T-cell (primary cell): ENCODE measurements around the gene GBP4. TPM values are rescaled to one million over a fixed set of nuclear protein-coding genes. Genes with fewer than 3 reads are reported as not detected.
A peak's percentile ranks its signal among the peaks of the same experiment; 100 is the strongest.

Experiments used
- ATAC-seq, 4 experiments: fragments of 200-7000 bp in 3 of 4; fragments of 150-1000 bp in 1 of 4; cut with Tn5 transposase; replicated peaks in 1 of 4; 1 replicate in 3 of 4; 2 replicates in 1 of 4; pipeline ENCODE4 v1.10.0; 2021; ENCODE audit warnings: moderate library complexity in 3 of 4, mild to moderate bottlenecking in 2 of 4, moderate number of reproducible peaks in 1 of 4
- CTCF ChIA-PET, 2 donors: fragments of 300-600 bp; sonication (Branson Sonifier 250); formaldehyde crosslinking; loops; one replicate each; lab custom pipeline; 2022; ENCODE audit warnings: antibody characterized with exemption in 2 of 2; lab: Charles Lee
- POLR2A ChIA-PET, 2 donors: fragments of 300-600 bp; sonication (Branson Sonifier 250); formaldehyde crosslinking; loops; one replicate each; lab custom pipeline; 2022; ENCODE audit warnings: antibody characterized with exemption in 2 of 2; lab: Charles Lee
- DNase-seq, 35 experiments: peaks; one replicate each; pipeline versions ENCODE4 v3.0.0 to v3.0.0-alpha.2; 2013 to 2023
- H3K27ac ChIP-seq: one replicate; pipeline ENCODE4 v1.5.1; 2013; ENCODE audit warnings: low read length
- H3K27me3 ChIP-seq, 2 experiments: replicated peaks in 1 of 2; 1 replicate in 1 of 2; 2 replicates in 1 of 2; pipeline versions ENCODE4 v1.6.1 to v1.7.0; 2013; ENCODE audit warnings: low read length in 1 of 2, mixed read lengths in 1 of 2; ENCODE audit not compliant: control insufficient read depth in 2 of 2, insufficient read depth in 2 of 2; ENCODE audit errors: extremely low read depth in 1 of 2
- H3K36me3 ChIP-seq, 2 donors: 1 replicate in 1 of 2; 2 replicates in 1 of 2; pipeline versions ENCODE4 v1.6.1 to v1.7.0; 2013; ENCODE audit warnings: low read length in 1 of 2; ENCODE audit not compliant: control insufficient read depth in 2 of 2, insufficient read depth in 1 of 2; ENCODE audit errors: extremely low read depth in 1 of 2
- H3K4me1 ChIP-seq, 2 experiments: 1 replicate in 1 of 2; 2 replicates in 1 of 2; pipeline versions ENCODE4 v1.6.1 to v1.7.0; 2013; ENCODE audit warnings: low read length in 2 of 2, mixed read lengths in 1 of 2; ENCODE audit not compliant: insufficient read depth in 2 of 2, control insufficient read depth in 1 of 2; ENCODE audit errors: extremely low read depth in 1 of 2
- H3K4me3 ChIP-seq, 2 donors: 1 replicate in 1 of 2; 2 replicates in 1 of 2; pipeline versions ENCODE4 v1.5.1 to v1.7.0; 2013; ENCODE audit warnings: mild to moderate bottlenecking in 2 of 2, low read length in 1 of 2, moderate library complexity in 1 of 2; ENCODE audit not compliant: control insufficient read depth in 1 of 2; ENCODE audit errors: extremely low read depth in 1 of 2
- H3K9me3 ChIP-seq: 2 replicates; pipeline ENCODE4 v1.7.0; 2013
- H3K27ac Mint-ChIP-seq, 2 donors: one replicate each; pipeline ENCODE4 v1.8.0; 2020 to 2021; ENCODE audit warnings: mild to moderate bottlenecking in 2 of 2, mixed read lengths in 2 of 2
- H3K27me3 Mint-ChIP-seq, 2 donors: one replicate each; pipeline ENCODE4 v1.8.0; 2021 to 2022; ENCODE audit warnings: mixed read lengths in 2 of 2
- H3K36me3 Mint-ChIP-seq: one replicate; pipeline ENCODE4 v1.8.0; 2021; ENCODE audit warnings: mixed read lengths
- H3K4me1 Mint-ChIP-seq, 3 donors: one replicate each; pipeline ENCODE4 v1.8.0; 2020 to 2022; ENCODE audit warnings: mixed read lengths in 3 of 3, mild to moderate bottlenecking in 1 of 3
- H3K4me3 Mint-ChIP-seq, 3 donors: one replicate each; pipeline ENCODE4 v1.8.0; 2020 to 2022; ENCODE audit warnings: mild to moderate bottlenecking in 3 of 3, mixed read lengths in 3 of 3, moderate library complexity in 3 of 3
- H3K9me3 Mint-ChIP-seq, 3 donors: one replicate each; pipeline ENCODE4 v1.8.0; 2020 to 2022; ENCODE audit warnings: mixed read lengths in 3 of 3
- WGBS: methylation state at CpG from one replicate; pipeline ENCODE4 v1.1.5; 2013; ENCODE audit warnings: missing lambda C conversion rate; ENCODE audit not compliant: insufficient coverage; 5-methylcytosine and 5-hydroxymethylcytosine counted together
- total RNA-seq, 35 experiments: library from RNA in 6 of 35; stranded (reverse) in 6 of 35; fragments of 120-200 nt in 1 of 35; gene quantifications; one replicate each; pipeline versions ENCODE4 v1.2.1 to v1.2.4 and lab custom pipeline; 2013 to 2026

Gene GBP4
- total RNA-seq, 5 donors from 2014 or later (not counting 1 experiment from before 2014, with no cell fraction given), result 24.7 to 61.3 (median 36.5) TPM

GRCh38 chr1:89211035-89211634 is 12.4 kb upstream of the GBP4 start:
- WGBS, result no CpG with 5 or more reads among the region's 1 CpG
- POLR2A ChIA-PET, result no interaction called here
- no peak overlapping the region for H3K27ac Mint-ChIP-seq

GRCh38 chr1:89206373-89206772 is 7.6 kb upstream of the GBP4 start:
- Histone ChIP-seq H3K27me3 (no peaks in the 10 kb centered on the region), H3K4me3 (no peak overlapping the region), H3K4me1 (peaks cover 1% of the 10 kb centered on the region in 2 experiments), H3K9me3 (no peaks in the 10 kb centered on the region), H3K27ac (no peak overlapping the region), H3K36me3 (peaks cover 0 to 10% of the 10 kb centered on the region in 2 donors)
- Mint-ChIP-seq H3K4me1 (peaks cover 17 to 23% (median 22%) of the 10 kb centered on the region in 3 donors), H3K9me3 (peaks cover 9 to 20% (median 19%) of the 10 kb centered on the region in 3 donors), H3K27ac (peak overlapping the region in 1 of 2 donors; percentile 32), H3K36me3 (peaks cover 52% of the 10 kb centered on the region), H3K4me3 (no peak overlapping the region), H3K27me3 (no peaks in the 10 kb centered on the region)
- ChIA-PET CTCF (no interaction called here), POLR2A (no interaction called here)
- ATAC-seq, result no peak
- WGBS, result no CpG with 5 or more reads among the region's 3 CpGs
- DNase-seq, result no peak

More at GRCh38 chr1:89211035-89211634, 12.4 kb upstream of the GBP4 start:
- H3K4me3 Mint-ChIP-seq, result no peak overlapping the region
- no peaks in the 10 kb centered on the region for H3K27me3 ChIP-seq
- peaks cover 3 to 11% (median 11%) of the 10 kb centered on the region in 3 donors for H3K9me3 Mint-ChIP-seq
- CTCF ChIA-PET, result interaction anchor here in 1 of 2 donors (0.7 kb wide), 1 partner anchor 85 kb away, joined by 3 read pairs; no protein-coding TSS in a partner anchor
- H3K27me3 Mint-ChIP-seq, result no peaks in the 10 kb centered on the region
- ATAC-seq (no peak), DNase-seq (no peak)
- no peaks in the 10 kb centered on the region for H3K9me3 ChIP-seq
- H3K36me3 Mint-ChIP-seq, result peaks cover 25% of the 10 kb centered on the region
- no peaks in the 10 kb centered on the region for H3K36me3 ChIP-seq
- H3K4me1 ChIP-seq, result no peaks in the 10 kb centered on the region
- peaks cover 0 to 1% (median 0%) of the 10 kb centered on the region in 3 donors for H3K4me1 Mint-ChIP-seq
- no peak overlapping the region for H3K4me3 ChIP-seq
- no peak overlapping the region for H3K27ac ChIP-seq

- no CpG with 5 or more reads among the region's 1 CpG for WGBS
- H3K27me3 Mint-ChIP-seq, result no peaks in the 10 kb centered on the region
- ChIA-PET POLR2A (no interaction called here), CTCF (interaction anchor here (0.6 to 1.4 kb wide), 4 partner anchors 73 to 245 kb away, joined by 3 to 8 read pairs (median 4); no protein-coding TSS in a partner anchor)
- H3K36me3 Mint-ChIP-seq, result peaks cover 47% of the 10 kb centered on the region
- peaks cover 9 to 13% (median 12%) of the 10 kb centered on the region in 3 donors for H3K9me3 Mint-ChIP-seq
- Histone ChIP-seq H3K4me1 (peaks cover 11 to 16% of the 10 kb centered on the region in 2 experiments), H3K27ac (no peak overlapping the region), H3K36me3 (peaks cover 0 to 10% of the 10 kb centered on the region in 2 donors), H3K9me3 (no peaks in the 10 kb centered on the region), H3K4me3 (no peak overlapping the region), H3K27me3 (no peaks in the 10 kb centered on the region)
- ATAC-seq, result no peak
- H3K4me1 Mint-ChIP-seq, result peaks cover 35 to 49% (median 38%) of the 10 kb centered on the region in 3 donors
- DNase-seq, result no peak
- no peak overlapping the region for H3K4me3 Mint-ChIP-seq
- no peak overlapping the region for H3K27ac Mint-ChIP-seq
Observed at GRCh38 chr1:89203166-89203565, 4.4 kb upstream of the GBP4 start.

DNA sequence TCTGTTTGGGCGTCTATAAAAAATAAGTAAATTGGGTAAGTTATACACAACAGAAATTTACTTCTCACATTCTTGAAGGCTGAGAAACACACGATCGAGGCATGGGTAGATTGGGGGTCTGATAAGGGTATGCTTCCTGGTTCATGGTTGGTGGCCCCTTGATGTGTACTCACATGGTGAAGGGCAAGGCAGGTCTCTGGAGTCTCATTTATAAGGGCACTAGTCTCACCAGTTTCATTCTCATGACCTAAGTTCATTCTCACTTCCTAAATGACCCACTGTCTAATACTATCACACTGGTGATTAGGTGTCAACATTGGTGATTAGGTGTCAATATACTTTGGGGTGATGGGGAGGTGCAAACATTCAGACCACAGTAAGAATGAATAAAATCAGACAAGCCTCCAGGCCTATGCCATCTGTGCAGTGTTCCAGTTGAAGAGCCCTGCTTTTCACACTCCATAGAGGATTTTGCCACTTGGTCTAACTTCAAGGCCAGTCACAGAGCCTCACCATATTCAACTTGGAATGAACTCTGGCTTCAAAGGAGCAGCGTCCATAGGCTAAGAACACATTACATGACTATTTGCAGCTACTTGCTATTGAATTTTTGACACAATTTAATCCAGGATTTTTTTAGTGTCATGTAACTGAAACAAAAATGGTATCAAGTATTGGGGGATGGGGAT is 2.5 kb upstream of the GBP4 start:
- ChIA-PET POLR2A (interaction anchor here in 1 of 2 donors (1.0 kb wide), 1 partner anchor 18 kb away, joined by 5 read pairs; no protein-coding TSS in a partner anchor), CTCF (no interaction called here)
- ATAC-seq (peak in 1 of 4 experiments; percentile 20), DNase-seq (peak in 3 of 35 experiments; percentile 2 to 28 (median 14))
- no peaks in the 10 kb centered on the region for H3K27me3 Mint-ChIP-seq
- peaks cover 47% of the 10 kb centered on the region for H3K36me3 Mint-ChIP-seq
- peaks cover 51 to 66% (median 51%) of the 10 kb centered on the region in 3 donors for H3K4me1 Mint-ChIP-seq
- peak overlapping the region; percentile 94 to 98 (median 95) for H3K4me3 Mint-ChIP-seq
- no peaks in the 10 kb centered on the region for H3K9me3 ChIP-seq
- peak overlapping the region; percentile 97 to 99 for H3K27ac Mint-ChIP-seq
- peak overlapping the region; percentile 60 for H3K27ac ChIP-seq
- peaks cover 6 to 9% (median 8%) of the 10 kb centered on the region in 3 donors for H3K9me3 Mint-ChIP-seq
- no CpG with 5 or more reads among the region's 4 CpGs for WGBS
- H3K4me1 ChIP-seq, result peaks cover 16% of the 10 kb centered on the region in 2 experiments
- H3K27me3 ChIP-seq, result no peaks in the 10 kb centered on the region
- H3K36me3 ChIP-seq, result peaks cover 0 to 14% of the 10 kb centered on the region in 2 donors
- H3K4me3 ChIP-seq, result peak overlapping the region in 1 of 2 donors; percentile 14

DNA sequence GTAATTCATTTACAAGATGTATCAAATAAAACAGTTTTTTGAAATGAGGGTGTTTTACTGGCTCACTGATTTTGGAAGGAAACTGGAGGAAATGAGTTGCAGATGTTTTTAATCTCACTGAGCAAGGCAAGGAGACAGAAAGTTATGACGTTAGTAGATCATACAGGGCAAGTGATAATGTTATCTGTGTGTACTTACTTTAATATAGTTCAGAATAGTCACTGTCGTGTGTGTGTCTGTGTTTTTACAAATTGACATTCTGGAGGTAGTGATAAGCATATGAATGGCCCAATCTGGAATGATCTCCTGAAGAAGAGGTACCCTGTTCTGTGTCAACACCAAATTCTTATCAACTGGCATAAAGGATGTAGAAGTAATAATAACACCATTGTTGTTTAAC is 1.9 kb upstream of the GBP4 start:
- ATAC-seq (peak; percentile 48 to 84 (median 51)), DNase-seq (peak in 3 of 35 experiments; percentile 4 to 53 (median 11))
- peaks cover 57 to 72% (median 57%) of the 10 kb centered on the region in 3 donors for H3K4me1 Mint-ChIP-seq
- Histone ChIP-seq H3K4me1 (peaks cover 16% of the 10 kb centered on the region in 2 experiments), H3K36me3 (peaks cover 0 to 14% of the 10 kb centered on the region in 2 donors), H3K27ac (peak overlapping the region; percentile 60), H3K9me3 (no peaks in the 10 kb centered on the region), H3K4me3 (peak overlapping the region in 1 of 2 donors; percentile 14), H3K27me3 (no peaks in the 10 kb centered on the region)
- ChIA-PET POLR2A (interaction anchor here in 1 of 2 donors (0.6 kb wide), 1 partner anchor 57 kb away, joined by 3 read pairs; no protein-coding TSS in a partner anchor), CTCF (interaction anchor here in 1 of 2 donors (0.6 to 1.7 kb wide), 5 partner anchors 19 to 201 kb away, joined by 3 to 5 read pairs (median 4); partner anchors contain the start of gene GBP2)
- peaks cover 6 to 9% (median 8%) of the 10 kb centered on the region in 3 donors for H3K9me3 Mint-ChIP-seq
- no peaks in the 10 kb centered on the region for H3K27me3 Mint-ChIP-seq
- WGBS, result no CpG with 5 or more reads among the region's 2 CpGs
- peaks cover 46% of the 10 kb centered on the region for H3K36me3 Mint-ChIP-seq
- H3K27ac Mint-ChIP-seq, result peak overlapping the region; percentile 97 to 99
- H3K4me3 Mint-ChIP-seq, result peak overlapping the region; percentile 94 to 98 (median 95)
